Activated CD8-positive, alpha-beta T cell treated with anti-CD3 and anti-CD28 coated beads for 36 hours (primary cell): ENCODE data around the gene CLTB. TPM values are rescaled to one million over a fixed set of nuclear protein-coding genes. Genes with fewer than 3 reads are reported as not detected.

Experiments used
- ATAC-seq: fragments of 200-7000 bp; cut with Tn5 transposase; one replicate; pipeline ENCODE4 v1.10.0; 2021; ENCODE audit warnings: mild to moderate bottlenecking, moderate library complexity
- CTCF ChIA-PET: fragments of 350-600 bp; sonication (Branson Sonifier 250); formaldehyde crosslinking; loops from one replicate; lab custom pipeline; 2021; ENCODE audit warnings: antibody characterized with exemption; lab: Charles Lee
- POLR2A ChIA-PET: fragments of 350-600 bp; sonication (Branson Sonifier 250); formaldehyde crosslinking; loops from one replicate; lab custom pipeline; 2021; ENCODE audit warnings: antibody characterized with exemption; lab: Charles Lee
- DNase-seq: peaks from one replicate; pipeline ENCODE4 v3.0.0-alpha.2; 2020
- H3K27ac Mint-ChIP-seq: one replicate; pipeline ENCODE4 v1.8.0; 2021; ENCODE audit warnings: mild to moderate bottlenecking, mixed read lengths
- H3K27me3 Mint-ChIP-seq: one replicate; pipeline ENCODE4 v1.8.0; 2021; ENCODE audit warnings: mixed read lengths
- H3K36me3 Mint-ChIP-seq: one replicate; pipeline ENCODE4 v1.8.0; 2021; ENCODE audit warnings: low read depth, mixed read lengths
- H3K4me1 Mint-ChIP-seq: one replicate; pipeline ENCODE4 v1.8.0; 2021; ENCODE audit warnings: low read depth, mixed read lengths
- H3K4me3 Mint-ChIP-seq: one replicate; pipeline ENCODE4 v1.8.0; 2021; ENCODE audit warnings: mild to moderate bottlenecking, moderate library complexity, mixed read lengths
- H3K9me3 Mint-ChIP-seq: one replicate; pipeline ENCODE4 v1.8.0; 2021; ENCODE audit warnings: mixed read lengths
- intact Hi-C: fragments of 100-400 bp; cut with micrococcal nuclease; formaldehyde crosslinking; loops from one replicate; pipeline ENCODE4 v1.10.0; 2022
- total RNA-seq, 2 experiments: library from RNA; stranded (reverse); gene quantifications; one replicate each; pipeline ENCODE4 v1.2.3, GENCODE V29; 2021
- TF ChIP-seq, protein P1 (sequence below): fragments of 200-600 bp; IDR thresholded peaks from one replicate; pipeline ENCODE4 v1.8.0; 2022; ENCODE audit warnings: antibody characterized with exemption, mild to moderate bottlenecking

CLTB gene
- total RNA-seq, 2 experiments from 2014 or later = 48.2 to 48.6 TPM

DNA sequence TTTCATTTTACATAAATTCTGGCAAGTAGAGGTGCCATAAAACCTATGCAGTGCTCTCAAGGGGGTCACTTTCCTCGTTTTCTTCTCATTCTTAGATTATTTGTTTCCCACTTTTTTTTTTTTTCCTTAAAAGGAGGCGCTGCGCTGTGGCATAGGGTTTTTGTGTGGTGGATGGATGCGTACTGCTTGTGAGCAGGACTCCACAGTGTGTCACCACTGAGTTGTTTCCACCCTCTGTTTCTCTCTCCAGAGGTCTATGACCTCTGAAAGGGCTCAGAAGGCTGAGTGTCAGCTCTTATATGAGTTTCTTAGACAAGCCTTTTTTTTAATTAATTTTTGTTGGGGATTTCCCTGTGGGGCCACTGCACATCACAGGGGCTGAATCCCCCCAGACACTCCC, 13.6 kb upstream of the CLTB start:
- H3K27ac Mint-ChIP-seq = no peak overlapping the region

DNA sequence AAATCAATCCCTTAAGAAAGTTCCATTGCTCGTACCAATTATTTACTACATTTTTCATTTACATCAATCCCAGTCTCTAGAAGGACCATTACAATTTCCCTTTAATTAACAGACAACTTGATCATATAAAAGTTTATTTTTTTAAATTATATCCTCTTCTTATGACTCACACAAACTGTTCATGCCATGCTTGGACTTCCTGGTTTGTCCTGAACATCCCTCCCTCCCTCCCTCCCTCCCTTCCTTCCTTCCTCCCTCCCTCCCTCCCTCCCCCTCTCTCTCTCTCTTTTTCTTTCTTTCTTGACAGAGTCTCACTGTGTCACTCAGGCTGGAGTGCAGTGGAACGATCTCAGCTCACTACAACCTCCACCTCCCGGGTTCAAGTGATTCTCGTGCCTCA, 11.6 kb upstream of the CLTB start:
- no peak for ATAC-seq
- no peak for DNase-seq
- intact Hi-C loops = no loop called here
- peaks cover 9% of the 10 kb centered on the region for H3K4me1 Mint-ChIP-seq
- CTCF ChIA-PET = interaction anchor here (3.4 kb wide), 1 partner anchor 11 kb away, joined by 12 read pairs; the partner anchor contains the start of gene CLTB
- no peak overlapping the region for H3K27ac Mint-ChIP-seq
- POLR2A ChIA-PET = no interaction called here
- H3K27me3 Mint-ChIP-seq = peaks cover 3% of the 10 kb centered on the region
- H3K4me3 Mint-ChIP-seq = no peak overlapping the region
- H3K9me3 Mint-ChIP-seq = peaks cover 5% of the 10 kb centered on the region
- TF ChIP-seq, protein P1, sequence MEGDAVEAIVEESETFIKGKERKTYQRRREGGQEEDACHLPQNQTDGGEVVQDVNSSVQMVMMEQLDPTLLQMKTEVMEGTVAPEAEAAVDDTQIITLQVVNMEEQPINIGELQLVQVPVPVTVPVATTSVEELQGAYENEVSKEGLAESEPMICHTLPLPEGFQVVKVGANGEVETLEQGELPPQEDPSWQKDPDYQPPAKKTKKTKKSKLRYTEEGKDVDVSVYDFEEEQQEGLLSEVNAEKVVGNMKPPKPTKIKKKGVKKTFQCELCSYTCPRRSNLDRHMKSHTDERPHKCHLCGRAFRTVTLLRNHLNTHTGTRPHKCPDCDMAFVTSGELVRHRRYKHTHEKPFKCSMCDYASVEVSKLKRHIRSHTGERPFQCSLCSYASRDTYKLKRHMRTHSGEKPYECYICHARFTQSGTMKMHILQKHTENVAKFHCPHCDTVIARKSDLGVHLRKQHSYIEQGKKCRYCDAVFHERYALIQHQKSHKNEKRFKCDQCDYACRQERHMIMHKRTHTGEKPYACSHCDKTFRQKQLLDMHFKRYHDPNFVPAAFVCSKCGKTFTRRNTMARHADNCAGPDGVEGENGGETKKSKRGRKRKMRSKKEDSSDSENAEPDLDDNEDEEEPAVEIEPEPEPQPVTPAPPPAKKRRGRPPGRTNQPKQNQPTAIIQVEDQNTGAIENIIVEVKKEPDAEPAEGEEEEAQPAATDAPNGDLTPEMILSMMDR = no peak
- no peaks in the 10 kb centered on the region for H3K36me3 Mint-ChIP-seq

More for the DNA sequence above, 13.6 kb upstream of the CLTB start:
- ATAC-seq = peak; percentile 75
- TF ChIP-seq, protein P1 = no peak
- ChIA-PET CTCF (interaction anchor here (1.2 to 3.8 kb wide), 4 partner anchors 9 to 37 kb away, joined by 3 to 14 read pairs (median 6); partner anchors contain the start of genes CLTB and FAF2), POLR2A (interaction anchor here (0.5 to 1.1 kb wide), 3 partner anchors 19 to 133 kb away, joined by 3 to 4 read pairs (median 3); partner anchors contain the start of genes FAF2, HIGD2A and NOP16)
- peaks cover 5% of the 10 kb centered on the region for H3K9me3 Mint-ChIP-seq
- intact Hi-C loops = no loop called here
- peaks cover 9% of the 10 kb centered on the region for H3K4me1 Mint-ChIP-seq
- H3K36me3 Mint-ChIP-seq = no peaks in the 10 kb centered on the region
- no peak for DNase-seq
- H3K4me3 Mint-ChIP-seq = no peak overlapping the region
- H3K27me3 Mint-ChIP-seq = no peaks in the 10 kb centered on the region

DNA sequence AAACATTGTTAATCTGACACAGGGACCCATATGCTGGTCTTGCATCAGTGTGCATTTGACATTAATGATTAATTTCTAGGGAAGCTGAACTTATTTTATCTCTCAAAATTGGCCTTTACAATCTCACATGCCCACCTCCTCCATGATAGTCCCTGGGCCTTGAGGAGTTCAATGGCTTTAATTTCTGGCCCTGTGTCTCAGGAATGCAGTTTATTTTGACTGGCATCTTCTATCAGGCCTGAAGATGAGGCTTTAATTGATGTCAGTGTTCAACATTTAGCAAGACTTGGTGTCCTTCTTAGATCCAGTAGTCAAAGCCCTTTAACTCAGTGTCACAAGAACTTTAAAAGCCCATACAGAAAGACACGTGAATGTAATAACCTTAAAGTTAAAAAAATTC, 10.5 kb upstream of the CLTB start:
- Mint-ChIP-seq H3K4me1 (peaks cover 9% of the 10 kb centered on the region), H3K9me3 (peaks cover 5% of the 10 kb centered on the region), H3K4me3 (no peak overlapping the region), H3K27me3 (peaks cover 3% of the 10 kb centered on the region), H3K27ac (no peak overlapping the region), H3K36me3 (no peaks in the 10 kb centered on the region)
- ATAC-seq (no peak), DNase-seq (no peak)
- intact Hi-C loops = no loop called here
- POLR2A ChIA-PET = interaction anchor here (1.0 kb wide), 1 partner anchor 9 kb away, joined by 3 read pairs; no protein-coding TSS in a partner anchor
- CTCF ChIA-PET = interaction anchor here (3.4 kb wide), 1 partner anchor 10 kb away, joined by 12 read pairs; the partner anchor contains the start of gene CLTB
- TF ChIP-seq, protein P1 = no peak

DNA sequence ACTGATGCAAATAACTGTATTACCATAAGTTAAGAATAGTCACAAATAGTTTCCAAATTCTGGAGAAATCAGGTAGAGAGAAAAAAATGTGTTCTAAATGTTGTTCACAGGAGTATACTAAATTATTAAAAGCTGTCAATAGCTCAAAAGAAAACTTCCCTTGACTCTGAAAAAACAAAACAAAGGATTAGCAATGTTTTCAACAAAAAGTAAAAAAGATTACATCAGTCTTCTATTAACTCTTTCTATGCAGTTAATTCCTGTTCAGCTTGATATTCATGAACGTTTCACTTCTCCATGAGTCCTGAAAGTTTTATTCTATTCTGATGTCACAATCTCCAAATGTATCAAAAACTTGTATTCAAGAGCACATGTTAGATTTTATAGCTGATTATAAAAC, 9.5 kb upstream of the CLTB start:
- H3K27me3 Mint-ChIP-seq = peaks cover 3% of the 10 kb centered on the region
- TF ChIP-seq, protein P1 = no peak
- DNase-seq (no peak), ATAC-seq (no peak)
- CTCF ChIA-PET = interaction anchor here (1.2 to 3.4 kb wide), 2 partner anchors 9 to 24 kb away, joined by 3 to 12 read pairs; partner anchors contain the start of gene CLTB
- intact Hi-C loops = no loop called here
- peaks cover 5% of the 10 kb centered on the region for H3K9me3 Mint-ChIP-seq
- H3K4me1 Mint-ChIP-seq = peaks cover 9% of the 10 kb centered on the region
- POLR2A ChIA-PET = no interaction called here
- no peak overlapping the region for H3K27ac Mint-ChIP-seq
- H3K4me3 Mint-ChIP-seq = no peak overlapping the region
- no peaks in the 10 kb centered on the region for H3K36me3 Mint-ChIP-seq

DNA sequence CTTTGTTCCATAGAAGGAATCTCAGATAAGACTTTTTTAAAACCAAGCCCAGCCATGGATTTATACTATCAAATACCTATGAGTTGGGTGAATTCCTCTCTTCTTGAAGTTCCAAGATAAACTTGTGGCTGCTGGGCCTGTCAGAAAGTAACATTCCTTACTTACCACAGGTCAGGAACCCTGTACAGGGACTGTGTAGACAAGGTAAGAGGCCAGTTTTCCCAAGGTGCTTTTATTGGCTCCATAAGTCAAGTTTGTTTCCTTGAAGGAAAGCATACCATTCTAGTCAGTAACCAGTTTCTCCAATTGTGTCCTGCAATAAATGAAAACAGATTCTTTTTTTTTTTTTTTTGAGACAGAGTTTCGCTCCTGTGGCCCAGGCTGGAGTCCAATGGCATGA, 8.8 kb upstream of the CLTB start:
- no peak overlapping the region for H3K27ac Mint-ChIP-seq
- ChIA-PET POLR2A (no interaction called here), CTCF (interaction anchor here (1.2 to 3.4 kb wide), 2 partner anchors 8 to 25 kb away, joined by 3 to 12 read pairs; partner anchors contain the start of gene CLTB)
- ATAC-seq = no peak
- no peak overlapping the region for H3K4me3 Mint-ChIP-seq
- peaks cover 3% of the 10 kb centered on the region for H3K27me3 Mint-ChIP-seq
- no peak for DNase-seq
- peaks cover 5% of the 10 kb centered on the region for H3K9me3 Mint-ChIP-seq
- peaks cover 3% of the 10 kb centered on the region for H3K4me1 Mint-ChIP-seq
- TF ChIP-seq, protein P1 = no peak
- intact Hi-C loops = no loop called here
- H3K36me3 Mint-ChIP-seq = no peaks in the 10 kb centered on the region
